Astrocyte of the cerebellum (primary cell): Measurements from ENCODE around the gene PRKG1.

Experiments used
- DNase-seq: peaks from one replicate; pipeline ENCODE4 v3.0.0-alpha.2; 2011; ENCODE audit warnings: low read depth
- H3K4me3 ChIP-seq: 2 replicates; pipeline ENCODE4 v1.5.1; 2011; ENCODE audit warnings: mild to moderate bottlenecking, low read depth, low read length, moderate library complexity
- CTCF ChIP-seq: IDR thresholded peaks from 2 replicates; pipeline ENCODE4 v1.5.1; 2012; ENCODE audit warnings: low read length, low read depth, moderate library complexity, mild to moderate bottlenecking; ENCODE audit errors: missing control alignments
- in situ Hi-C: cut with HindIII; loops from 2 replicates; pipeline ENCODE4 v1.10.0; 2017; ENCODE audit warnings: low sequenced_read_pairs

The PRKG1 gene

GRCh38 chr10:51035344-51035743 lies 38.9 kb upstream of the PRKG1 start:
- no peak overlapping the region for H3K4me3 ChIP-seq
- no peak for DNase-seq
- in situ Hi-C loops: no loop called here
- TF ChIP-seq CTCF: no peak

GRCh38 chr10:51045871-51046270 lies 28.4 kb upstream of the PRKG1 start:
- no peak overlapping the region for H3K4me3 ChIP-seq
- in situ Hi-C loops: no loop called here
- no peak for DNase-seq
- no peak for TF ChIP-seq CTCF

- no peak for TF ChIP-seq CTCF
- DNase-seq: no peak
- in situ Hi-C loops: no loop called here
- no peak overlapping the region for H3K4me3 ChIP-seq
Observed at GRCh38 chr10:51046654-51047053, 27.6 kb upstream of the PRKG1 start.

GRCh38 chr10:51047857-51048256 lies 26.4 kb upstream of the PRKG1 start:
- in situ Hi-C loops: no loop called here
- DNase-seq: no peak
- no peak for TF ChIP-seq CTCF
- H3K4me3 ChIP-seq: no peak overlapping the region

- H3K4me3 ChIP-seq: no peak overlapping the region
- no peak for DNase-seq
- in situ Hi-C loops: no loop called here
- no peak for TF ChIP-seq CTCF
Observed at GRCh38 chr10:51048792-51049191, 25.5 kb upstream of the PRKG1 start.

- in situ Hi-C loops: loop anchor here (25.0 kb wide), 1 partner anchor 910 kb away; no protein-coding TSS in a partner anchor
- no peak overlapping the region for H3K4me3 ChIP-seq
- DNase-seq: no peak
- TF ChIP-seq CTCF: no peak
Observed at GRCh38 chr10:51052163-51052562, 22.1 kb upstream of the PRKG1 start.

GRCh38 chr10:51057925-51058324 lies 16.4 kb upstream of the PRKG1 start:
- H3K4me3 ChIP-seq: no peak overlapping the region
- TF ChIP-seq CTCF: no peak
- in situ Hi-C loops: loop anchor here (25.0 kb wide), 1 partner anchor 904 kb away; no protein-coding TSS in a partner anchor
- DNase-seq: no peak
